Transverse colon (tissue), 4 donors: ENCODE measurements around the gene ARAP3.

Source experiments
- EP300 ChIP-seq: sonication (generic); formaldehyde crosslinking; IDR thresholded peaks from one replicate; pipeline ENCODE4 v1.6.1; 2017; ENCODE audit warnings: antibody characterized with exemption, low read depth
- POLR2A ChIP-seq: fragments of 450-650 bp; IDR thresholded peaks from one replicate; pipeline ENCODE4 v1.6.1; 2016; ENCODE audit warnings: antibody characterized with exemption, mild to moderate bottlenecking, moderate library complexity
- POLR2AphosphoS5 ChIP-seq, 3 donors: sonication (generic); formaldehyde crosslinking; IDR thresholded peaks; one replicate each; pipeline ENCODE4 v1.6.1; 2016; ENCODE audit warnings: antibody characterized with exemption in 3 of 3
- TF ChIP-seq, protein P1 (sequence below), 5 experiments: fragments of 200-600 bp in 3 of 5; fragments of 450-650 bp in 2 of 5; sonication (generic) in 3 of 5; IDR thresholded peaks; 1 replicate in 2 of 5; 2 replicates in 3 of 5; pipeline ENCODE4 v1.5.1; 2016 to 2017; ENCODE audit warnings: antibody characterized with exemption in 5 of 5, inconsistent platforms in 3 of 5, mild to moderate bottlenecking in 2 of 5, moderate library complexity in 1 of 5

DNA sequence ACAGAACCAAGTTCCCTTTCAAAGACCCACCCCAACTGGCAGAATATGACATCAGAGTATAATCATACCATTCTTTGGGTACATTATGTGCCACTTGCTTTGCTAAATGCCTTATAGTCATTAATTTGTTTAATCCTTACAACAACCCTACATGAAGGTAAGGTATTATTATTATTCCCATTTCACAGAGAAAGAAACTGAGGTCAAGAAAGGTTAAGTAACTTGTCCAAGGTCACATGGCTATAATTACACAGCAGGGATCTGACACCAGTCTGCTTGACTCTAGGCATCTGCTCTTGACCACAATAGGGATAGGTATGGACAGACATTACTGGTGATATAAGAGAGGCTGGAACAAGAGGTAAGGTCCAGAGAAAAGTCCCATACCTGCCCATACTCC is 32.1 kb downstream of the ARAP3 start:
- TF ChIP-seq POLR2A (no peak), POLR2AphosphoS5 (IDR thresholded peaks at IDR 0.05) (no peak), EP300 (no peak)
- TF ChIP-seq, protein P1, sequence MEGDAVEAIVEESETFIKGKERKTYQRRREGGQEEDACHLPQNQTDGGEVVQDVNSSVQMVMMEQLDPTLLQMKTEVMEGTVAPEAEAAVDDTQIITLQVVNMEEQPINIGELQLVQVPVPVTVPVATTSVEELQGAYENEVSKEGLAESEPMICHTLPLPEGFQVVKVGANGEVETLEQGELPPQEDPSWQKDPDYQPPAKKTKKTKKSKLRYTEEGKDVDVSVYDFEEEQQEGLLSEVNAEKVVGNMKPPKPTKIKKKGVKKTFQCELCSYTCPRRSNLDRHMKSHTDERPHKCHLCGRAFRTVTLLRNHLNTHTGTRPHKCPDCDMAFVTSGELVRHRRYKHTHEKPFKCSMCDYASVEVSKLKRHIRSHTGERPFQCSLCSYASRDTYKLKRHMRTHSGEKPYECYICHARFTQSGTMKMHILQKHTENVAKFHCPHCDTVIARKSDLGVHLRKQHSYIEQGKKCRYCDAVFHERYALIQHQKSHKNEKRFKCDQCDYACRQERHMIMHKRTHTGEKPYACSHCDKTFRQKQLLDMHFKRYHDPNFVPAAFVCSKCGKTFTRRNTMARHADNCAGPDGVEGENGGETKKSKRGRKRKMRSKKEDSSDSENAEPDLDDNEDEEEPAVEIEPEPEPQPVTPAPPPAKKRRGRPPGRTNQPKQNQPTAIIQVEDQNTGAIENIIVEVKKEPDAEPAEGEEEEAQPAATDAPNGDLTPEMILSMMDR (IDR thresholded peaks at IDR 0.05) = no peak
